Omental fat pad (tissue), 4 donors: ENCODE data around the gene NELL1. TPM values are rescaled to one million over a fixed set of nuclear protein-coding genes. Genes with fewer than 3 reads are reported as not detected.

Experiments
- ATAC-seq: fragments of 150-250 bp; one replicate; pipeline ENCODE4 v1.9.1; 2016; ENCODE audit warnings: mild to moderate bottlenecking, moderate library complexity; ENCODE audit not compliant: low FRiP score
- DNase-seq: peaks from one replicate; pipeline ENCODE4 v3.0.0-alpha.2; 2019; ENCODE audit warnings: low spot score
- CTCF ChIP-seq, 3 donors: fragments of 450-650 bp; IDR thresholded peaks; one replicate each; pipeline ENCODE4 v1.5.1; 2016 to 2017; ENCODE audit warnings: antibody characterized with exemption in 3 of 3, mild to moderate bottlenecking in 3 of 3, moderate library complexity in 2 of 3
- total RNA-seq, 4 donors: library from RNA; depleted of rRNA; stranded (reverse); fragments of >200 nt; gene quantifications; one replicate each; pipeline ENCODE4 v1.1.0, GENCODE V29; 2016

NELL1 gene
- total RNA-seq, 4 donors from 2014 or later = 0.48 to 1.3 TPM; not detected in 2

GRCh38 chr11:21177379-21177778 is 508.0 kb downstream of the NELL1 start:
- no peak for ATAC-seq
- no peak for TF ChIP-seq CTCF (IDR thresholded peaks at IDR 0.05)

DNA sequence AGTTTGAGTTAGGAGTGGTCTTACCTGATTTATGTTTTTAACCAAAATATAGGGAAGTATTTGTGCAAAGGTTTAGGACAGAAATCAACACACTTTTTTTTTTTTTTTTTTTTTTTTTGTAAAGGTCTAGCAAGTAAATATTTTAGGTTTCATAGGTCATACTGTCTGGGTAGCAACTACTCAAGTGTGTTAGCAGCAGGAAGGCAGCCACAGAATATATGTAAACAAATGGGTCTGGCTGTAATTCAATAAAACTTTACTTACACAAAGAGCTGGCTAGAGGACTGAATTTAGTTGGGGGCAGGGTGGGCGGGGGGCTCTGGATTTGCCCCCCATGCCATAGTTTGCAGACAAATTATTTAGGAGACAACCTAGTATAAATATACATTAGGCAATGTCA is 510.4 kb downstream of the NELL1 start:
- DNase-seq (no peak), ATAC-seq (no peak)
- no peak for TF ChIP-seq CTCF (IDR thresholded peaks at IDR 0.05)

More at GRCh38 chr11:21177379-21177778, 508.0 kb downstream of the NELL1 start:
- DNase-seq = no peak

DNA sequence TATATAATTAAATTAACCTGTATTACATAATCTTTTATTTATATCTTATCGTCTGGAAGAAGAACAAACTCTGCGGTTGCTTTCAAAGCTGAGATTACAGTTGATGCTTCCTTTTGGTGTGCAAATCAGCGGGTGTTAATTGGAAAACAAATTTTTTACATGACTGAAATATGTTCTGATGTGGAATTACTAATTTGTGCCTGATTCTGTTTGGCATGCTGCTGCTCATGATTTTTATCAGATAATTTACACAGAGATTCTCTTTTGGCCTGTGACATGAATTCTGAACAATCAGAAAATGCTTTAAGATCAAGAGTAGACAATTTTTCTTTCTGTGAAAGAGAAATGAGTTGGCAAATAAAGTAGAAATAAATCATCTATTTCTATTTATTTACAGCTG is 510.8 kb downstream of the NELL1 start:
- no peak for DNase-seq
- no peak for ATAC-seq
- TF ChIP-seq CTCF (IDR thresholded peaks at IDR 0.05) = no peak

DNA sequence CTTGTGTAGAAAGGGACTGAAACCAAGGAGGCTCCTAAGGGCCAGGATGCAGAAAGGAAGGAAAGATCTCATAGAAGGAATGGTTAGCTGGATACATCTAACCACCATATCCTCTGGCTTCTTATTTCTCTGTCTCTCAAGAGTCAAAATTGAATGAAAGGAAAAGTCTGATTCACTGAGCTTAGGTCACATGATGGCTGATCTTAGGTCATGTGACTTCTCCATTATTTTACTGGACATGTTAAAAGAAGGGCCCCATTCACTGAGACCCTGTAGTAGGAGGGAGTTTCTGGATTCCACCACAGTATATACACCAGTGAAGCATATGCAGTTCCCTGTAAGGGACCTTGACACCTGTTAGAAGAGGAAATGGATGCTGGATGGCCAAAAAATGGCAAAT is 516.6 kb downstream of the NELL1 start:
- no peak for TF ChIP-seq CTCF (IDR thresholded peaks at IDR 0.05)
- no peak for ATAC-seq
- DNase-seq = no peak

DNA sequence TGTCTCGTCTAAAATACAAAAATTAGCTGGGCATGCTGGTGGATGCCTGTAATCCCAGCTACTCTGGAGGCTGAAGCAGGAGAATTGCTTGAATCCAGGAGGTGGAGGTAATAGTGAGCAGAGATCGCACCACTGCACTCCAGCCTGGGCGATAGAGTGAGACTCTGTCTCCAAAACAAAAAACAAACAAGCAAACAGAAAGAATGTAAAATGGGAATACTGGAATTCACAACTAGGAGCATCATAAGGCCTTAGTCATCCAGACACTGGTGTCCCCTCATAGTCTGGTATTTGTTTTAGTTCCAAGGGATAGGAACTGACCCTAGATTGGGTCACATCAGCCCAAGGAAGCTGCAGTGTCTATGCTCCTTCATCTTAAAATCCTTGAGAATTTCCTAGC is 520.8 kb downstream of the NELL1 start:
- no peak for ATAC-seq
- DNase-seq = no peak
- TF ChIP-seq CTCF (IDR thresholded peaks at IDR 0.05) = no peak

DNA sequence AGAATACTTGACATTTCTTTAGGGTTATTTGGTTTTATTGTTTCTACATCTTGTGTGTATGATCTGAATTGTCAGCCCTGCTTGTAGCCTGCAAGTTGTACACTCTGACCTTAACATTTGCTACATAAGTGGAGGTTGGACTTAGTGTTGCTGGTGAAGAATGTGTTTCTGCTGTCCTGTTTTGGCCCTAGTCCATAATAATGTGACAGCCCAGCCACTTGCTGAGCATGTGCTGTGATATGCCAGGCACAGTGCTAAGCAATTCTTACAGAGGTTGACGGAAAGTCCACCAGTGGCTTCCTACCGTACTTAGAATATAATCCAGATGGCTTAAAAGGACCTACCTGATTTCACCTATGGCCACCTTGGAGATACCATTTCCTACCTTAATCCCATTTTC is 526.6 kb downstream of the NELL1 start:
- ATAC-seq = no peak
- no peak for TF ChIP-seq CTCF (IDR thresholded peaks at IDR 0.05)
- no peak for DNase-seq

DNA sequence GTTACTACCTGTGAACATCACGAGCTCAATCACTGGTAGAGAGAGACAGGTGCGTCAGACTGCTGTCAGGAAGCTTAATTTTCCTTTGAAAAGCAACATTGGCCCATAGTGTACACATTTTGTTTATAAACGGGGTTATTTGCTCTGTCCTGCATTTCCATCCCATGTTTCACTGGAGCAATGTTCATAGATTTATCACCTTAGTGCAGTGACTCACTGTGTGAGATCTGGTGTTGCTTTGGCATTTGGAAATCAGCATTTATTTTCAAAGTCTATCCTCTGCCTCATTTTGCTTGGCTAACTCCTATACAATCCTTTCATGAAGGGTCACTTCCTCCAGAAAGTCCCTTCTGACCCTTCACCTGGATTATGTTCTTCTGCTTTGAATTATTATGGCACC is 529.1 kb downstream of the NELL1 start:
- TF ChIP-seq CTCF (IDR thresholded peaks at IDR 0.05) = no peak
- DNase-seq (no peak), ATAC-seq (no peak)
